ENCODE data around the gene SFXN1.

GRCh38 chr5:175452166-175452565 lies 26.2 kb upstream of the SFXN1 start:
- no peak for TF ChIP-seq POLR2A (IDR thresholded peaks at IDR 0.05; ENCODE audit: low read depth, low read length)
- TF ChIP-seq, protein P1, sequence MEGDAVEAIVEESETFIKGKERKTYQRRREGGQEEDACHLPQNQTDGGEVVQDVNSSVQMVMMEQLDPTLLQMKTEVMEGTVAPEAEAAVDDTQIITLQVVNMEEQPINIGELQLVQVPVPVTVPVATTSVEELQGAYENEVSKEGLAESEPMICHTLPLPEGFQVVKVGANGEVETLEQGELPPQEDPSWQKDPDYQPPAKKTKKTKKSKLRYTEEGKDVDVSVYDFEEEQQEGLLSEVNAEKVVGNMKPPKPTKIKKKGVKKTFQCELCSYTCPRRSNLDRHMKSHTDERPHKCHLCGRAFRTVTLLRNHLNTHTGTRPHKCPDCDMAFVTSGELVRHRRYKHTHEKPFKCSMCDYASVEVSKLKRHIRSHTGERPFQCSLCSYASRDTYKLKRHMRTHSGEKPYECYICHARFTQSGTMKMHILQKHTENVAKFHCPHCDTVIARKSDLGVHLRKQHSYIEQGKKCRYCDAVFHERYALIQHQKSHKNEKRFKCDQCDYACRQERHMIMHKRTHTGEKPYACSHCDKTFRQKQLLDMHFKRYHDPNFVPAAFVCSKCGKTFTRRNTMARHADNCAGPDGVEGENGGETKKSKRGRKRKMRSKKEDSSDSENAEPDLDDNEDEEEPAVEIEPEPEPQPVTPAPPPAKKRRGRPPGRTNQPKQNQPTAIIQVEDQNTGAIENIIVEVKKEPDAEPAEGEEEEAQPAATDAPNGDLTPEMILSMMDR (conservative IDR thresholded peaks at IDR 0.05; ENCODE audit: low read depth, low read length): no peak
- TF ChIP-seq RAD21 (IDR thresholded peaks at IDR 0.05; ENCODE audit: low read length): no peak
- no peak for TF ChIP-seq RCOR1 (IDR thresholded peaks at IDR 0.05; ENCODE audit: insufficient replicate concordance, low read length)
